ENCODE results near the gene STARD5. TPM values are rescaled to one million over a fixed set of nuclear protein-coding genes. Genes with fewer than 3 reads are reported as not detected.
A peak's percentile ranks its signal among the peaks of the same experiment; 100 is the strongest.
"Not testable (repeated sequence)": the region's sequence is repeated elsewhere in the genome, so short reads cannot be mapped to it uniquely, and the experiment has no call there.

The STARD5 gene
- polyA plus RNA-seq, 4 donors = 7.8 to 56.0 (median 16.8) TPM

DNA sequence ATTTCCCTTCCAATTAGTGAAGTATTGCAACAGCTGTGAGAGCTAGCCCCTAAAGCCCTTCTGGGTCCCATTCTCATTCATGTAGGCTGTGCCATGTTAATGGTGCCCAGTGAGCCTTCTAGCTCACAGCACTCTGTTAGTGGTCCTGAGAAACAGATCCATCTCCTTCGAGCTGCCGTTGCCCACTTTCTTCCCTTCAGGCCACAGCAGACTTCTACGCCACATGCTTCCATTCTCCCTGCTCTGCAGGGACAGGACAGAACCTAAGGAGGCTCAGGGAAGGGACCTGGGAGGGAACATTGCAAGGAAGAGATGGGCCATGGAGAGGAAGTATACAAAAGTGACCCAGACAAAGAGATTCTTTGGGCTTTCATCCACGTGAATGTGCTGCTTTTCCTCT, 11.7 kb upstream of the STARD5 start:
- no peaks in the 10 kb centered on the region for H3K9me3 ChIP-seq (ENCODE audit: control insufficient read depth in 2 of 2, insufficient read depth in 1 of 2, low read depth in 1 of 2, low read length in 1 of 2)
- no peak for DNase-seq
- H3K4me1 ChIP-seq (ENCODE audit: control insufficient read depth in 3 of 3, insufficient read depth in 2 of 3, low read depth in 1 of 3, low read length in 2 of 3) = peaks cover 0 to 32% (median 0%) of the 10 kb centered on the region in 3 donors
- 92 to 95% (median 95%) methylated on average over 4 of the region's 4 CpGs for WGBS, 3 donors
- H3K27me3 ChIP-seq (ENCODE audit: control insufficient read depth in 3 of 3, insufficient read depth in 3 of 3, low read length in 3 of 3) = no peaks in the 10 kb centered on the region
- no peak overlapping the region for H3K4me3 ChIP-seq (ENCODE audit: low read depth in 1 of 3, low read length in 3 of 3)
- H3K36me3 ChIP-seq (ENCODE audit: control insufficient read depth in 3 of 3, insufficient read depth in 2 of 3, low read depth in 1 of 3, low read length in 3 of 3) = no peaks in the 10 kb centered on the region
- H3K27ac ChIP-seq (ENCODE audit: low read depth in 1 of 3, low read length in 2 of 3) = peak overlapping the region in 1 of 3 donors; percentile 61
- no peak for FAIRE-seq

DNA sequence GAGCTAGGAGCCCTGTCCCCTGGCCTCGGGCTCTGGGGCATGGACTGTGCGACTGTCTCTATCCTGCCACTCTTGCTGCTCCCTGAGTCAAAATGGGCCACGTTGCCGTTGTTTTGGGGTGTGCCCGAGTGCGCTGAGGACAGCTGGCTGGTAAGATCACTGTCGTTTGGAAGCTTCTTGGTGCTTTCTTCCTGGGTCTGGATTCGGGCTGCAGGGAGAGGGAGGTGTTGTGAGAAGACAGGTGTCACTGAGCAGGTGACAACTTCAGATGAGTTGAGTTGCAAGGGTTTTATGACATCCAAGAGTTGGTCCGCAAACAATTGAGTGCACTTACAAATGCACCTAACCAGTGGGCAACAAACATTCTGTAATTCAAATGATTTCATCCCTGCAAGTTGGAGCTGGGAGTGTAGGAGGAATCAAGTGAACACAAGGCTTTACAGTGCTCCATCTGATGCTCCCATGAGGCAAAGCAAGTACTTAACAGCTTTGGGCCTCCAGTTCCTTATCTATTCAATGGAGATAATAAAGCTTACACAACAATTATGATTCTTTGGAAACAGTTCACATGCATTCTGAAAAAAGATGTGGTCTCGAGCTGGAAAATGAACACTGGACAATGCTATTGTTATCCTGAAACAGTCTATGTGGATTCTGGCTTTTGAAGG, 11.0 kb upstream of the STARD5 start:
- Histone ChIP-seq H3K36me3 (ENCODE audit: control insufficient read depth in 3 of 3, insufficient read depth in 2 of 3, low read depth in 1 of 3, low read length in 3 of 3) (no peaks in the 10 kb centered on the region), H3K27ac (ENCODE audit: low read depth in 1 of 3, low read length in 2 of 3) (peak overlapping the region in 1 of 3 donors; percentile 61), H3K4me1 (ENCODE audit: control insufficient read depth in 3 of 3, insufficient read depth in 2 of 3, low read depth in 1 of 3, low read length in 2 of 3) (peaks cover 0 to 33% (median 0%) of the 10 kb centered on the region in 3 donors), H3K9me3 (ENCODE audit: control insufficient read depth in 2 of 2, insufficient read depth in 1 of 2, low read depth in 1 of 2, low read length in 1 of 2) (no peaks in the 10 kb centered on the region), H3K27me3 (ENCODE audit: control insufficient read depth in 3 of 3, insufficient read depth in 3 of 3, low read length in 3 of 3) (no peaks in the 10 kb centered on the region), H3K4me3 (ENCODE audit: low read depth in 1 of 3, low read length in 3 of 3) (no peak overlapping the region)
- FAIRE-seq (no peak), DNase-seq (peak; percentile 37 to 79)
- 20 to 71% (median 47%) methylated on average over 10 of the region's 10 CpGs for WGBS, 3 donors

DNA sequence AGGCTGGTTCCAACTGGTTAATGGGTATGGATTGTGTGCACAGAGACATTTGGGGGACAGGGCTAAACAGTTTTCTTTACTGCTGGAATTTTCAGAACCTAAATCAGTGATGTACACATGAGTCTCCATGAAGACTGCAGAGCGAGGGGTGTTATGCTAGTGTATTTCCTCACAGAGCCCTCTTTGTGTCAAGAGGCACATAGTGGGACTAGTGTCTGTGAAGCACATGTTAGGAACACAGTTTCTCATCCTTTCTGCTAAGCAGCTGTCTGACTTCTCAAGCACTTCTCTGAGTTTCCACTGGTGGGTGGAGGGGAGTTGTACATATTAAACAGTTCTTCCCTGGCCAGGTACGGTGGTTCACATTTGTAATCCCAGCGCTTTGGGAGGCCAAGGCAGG, 9.4 kb upstream of the STARD5 start:
- FAIRE-seq (no peak), DNase-seq (no peak)
- H3K27ac ChIP-seq (ENCODE audit: low read depth in 1 of 3, low read length in 2 of 3) = no peak overlapping the region
- no peaks in the 10 kb centered on the region for H3K36me3 ChIP-seq (ENCODE audit: control insufficient read depth in 3 of 3, insufficient read depth in 2 of 3, low read depth in 1 of 3, low read length in 3 of 3)
- WGBS, 3 donors = 94 to 96% (median 96%) methylated on average over 3 of the region's 3 CpGs
- H3K4me1 ChIP-seq (ENCODE audit: control insufficient read depth in 3 of 3, insufficient read depth in 2 of 3, low read depth in 1 of 3, low read length in 2 of 3) = peaks cover 0 to 33% (median 0%) of the 10 kb centered on the region in 3 donors
- H3K4me3 ChIP-seq (ENCODE audit: low read depth in 1 of 3, low read length in 3 of 3) = no peak overlapping the region
- H3K9me3 ChIP-seq (ENCODE audit: control insufficient read depth in 2 of 2, insufficient read depth in 1 of 2, low read depth in 1 of 2, low read length in 1 of 2) = no peaks in the 10 kb centered on the region
- H3K27me3 ChIP-seq (ENCODE audit: control insufficient read depth in 3 of 3, insufficient read depth in 3 of 3, low read length in 3 of 3) = no peaks in the 10 kb centered on the region

DNA sequence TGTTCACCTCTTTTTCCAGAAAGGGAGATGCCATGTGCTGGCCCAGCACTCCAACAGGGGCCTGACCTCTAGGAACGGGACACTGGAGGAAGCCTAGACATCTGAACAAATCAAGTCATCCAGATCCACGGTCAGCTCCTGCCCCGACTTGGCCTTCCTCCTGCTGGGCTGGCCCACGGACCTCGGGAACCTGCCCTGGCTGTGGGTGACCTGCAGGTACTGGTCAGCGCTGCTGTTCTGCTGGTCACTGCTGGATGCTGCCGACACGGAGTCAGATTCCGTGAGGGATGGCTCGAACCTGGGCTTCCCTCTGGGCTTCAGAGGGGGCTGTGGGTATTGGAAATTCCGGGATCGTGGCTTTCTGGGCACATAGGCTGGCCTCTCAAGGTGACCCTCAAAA, 8.4 kb upstream of the STARD5 start:
- Histone ChIP-seq H3K27ac (ENCODE audit: low read depth in 1 of 3, low read length in 2 of 3) (no peak overlapping the region), H3K4me3 (ENCODE audit: low read depth in 1 of 3, low read length in 3 of 3) (no peak overlapping the region), H3K36me3 (ENCODE audit: control insufficient read depth in 3 of 3, insufficient read depth in 2 of 3, low read depth in 1 of 3, low read length in 3 of 3) (no peaks in the 10 kb centered on the region), H3K27me3 (ENCODE audit: control insufficient read depth in 3 of 3, insufficient read depth in 3 of 3, low read length in 3 of 3) (no peaks in the 10 kb centered on the region), H3K9me3 (ENCODE audit: control insufficient read depth in 2 of 2, insufficient read depth in 1 of 2, low read depth in 1 of 2, low read length in 1 of 2) (no peaks in the 10 kb centered on the region), H3K4me1 (ENCODE audit: control insufficient read depth in 3 of 3, insufficient read depth in 2 of 3, low read depth in 1 of 3, low read length in 2 of 3) (peaks cover 0 to 33% (median 0%) of the 10 kb centered on the region in 3 donors)
- 96 to 97% (median 96%) methylated on average over 12 of the region's 12 CpGs for WGBS, 3 donors
- FAIRE-seq (no peak), DNase-seq (no peak)

DNA sequence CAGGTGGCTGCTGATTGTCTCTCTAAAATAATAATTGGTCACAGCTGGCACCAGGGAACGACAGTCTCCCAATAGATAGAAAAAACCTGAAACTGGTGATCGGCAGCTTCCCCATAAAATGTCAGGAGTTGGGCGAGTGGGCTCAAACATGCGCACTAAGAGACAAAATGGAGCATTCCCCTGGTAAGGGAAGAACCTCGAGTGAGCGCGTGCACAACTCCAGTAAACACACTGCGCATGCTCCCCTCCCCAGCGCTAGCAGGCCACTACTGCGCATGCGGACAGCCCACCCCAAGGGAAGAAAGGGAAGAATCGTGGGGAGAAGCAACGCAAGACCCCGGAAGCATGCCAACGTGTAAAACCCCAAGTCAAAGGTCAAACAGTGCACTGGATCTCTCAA, 7.7 kb upstream of the STARD5 start:
- Histone ChIP-seq H3K4me3 (ENCODE audit: low read depth in 1 of 3, low read length in 3 of 3) (no peak overlapping the region), H3K27me3 (ENCODE audit: control insufficient read depth in 3 of 3, insufficient read depth in 3 of 3, low read length in 3 of 3) (no peaks in the 10 kb centered on the region), H3K4me1 (ENCODE audit: control insufficient read depth in 3 of 3, insufficient read depth in 2 of 3, low read depth in 1 of 3, low read length in 2 of 3) (peaks cover 0 to 35% (median 0%) of the 10 kb centered on the region in 3 donors), H3K36me3 (ENCODE audit: control insufficient read depth in 3 of 3, insufficient read depth in 2 of 3, low read depth in 1 of 3, low read length in 3 of 3) (no peaks in the 10 kb centered on the region), H3K27ac (ENCODE audit: low read depth in 1 of 3, low read length in 2 of 3) (peak overlapping the region in 1 of 3 donors; percentile 53), H3K9me3 (ENCODE audit: control insufficient read depth in 2 of 2, insufficient read depth in 1 of 2, low read depth in 1 of 2, low read length in 1 of 2) (no peaks in the 10 kb centered on the region)
- DNase-seq = no peak
- no peak for FAIRE-seq
- 74 to 88% (median 83%) methylated on average over 15 of the region's 15 CpGs for WGBS, 3 donors

DNA sequence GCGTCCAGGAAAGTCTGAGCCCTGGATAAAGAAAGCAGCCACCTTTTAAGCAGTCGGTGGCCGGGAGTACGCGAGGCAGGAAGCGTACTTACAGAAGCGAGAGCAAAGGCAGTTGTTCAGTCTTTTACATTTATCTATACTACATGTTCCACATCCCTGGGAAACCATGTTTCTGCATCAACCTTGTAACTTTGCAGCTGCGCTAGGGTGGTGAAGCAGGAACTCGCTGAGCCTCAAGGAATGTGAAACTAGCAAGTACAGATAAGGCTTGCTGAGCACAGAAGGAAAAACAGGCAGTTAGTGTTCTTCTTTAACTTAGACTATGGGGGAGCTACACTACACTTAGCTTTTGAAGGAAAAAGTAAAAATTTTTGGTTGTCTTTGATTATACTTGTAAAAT, 7.2 kb upstream of the STARD5 start:
- WGBS, 3 donors = 19 to 57% (median 33%) methylated on average over 9 of the region's 9 CpGs
- Histone ChIP-seq H3K27ac (ENCODE audit: low read depth in 1 of 3, low read length in 2 of 3) (peak overlapping the region in 1 of 3 donors; percentile 53), H3K4me1 (ENCODE audit: control insufficient read depth in 3 of 3, insufficient read depth in 2 of 3, low read depth in 1 of 3, low read length in 2 of 3) (peaks cover 0 to 35% (median 0%) of the 10 kb centered on the region in 3 donors)
- not testable (repeated sequence) for H3K36me3 ChIP-seq (ENCODE audit: control insufficient read depth in 3 of 3, insufficient read depth in 2 of 3, low read depth in 1 of 3, low read length in 3 of 3); H3K4me3 ChIP-seq (ENCODE audit: low read depth in 1 of 3, low read length in 3 of 3); FAIRE-seq; H3K9me3 ChIP-seq (ENCODE audit: control insufficient read depth in 2 of 2, insufficient read depth in 1 of 2, low read depth in 1 of 2, low read length in 1 of 2); H3K27me3 ChIP-seq (ENCODE audit: control insufficient read depth in 3 of 3, insufficient read depth in 3 of 3, low read length in 3 of 3)
- peak; percentile 33 to 54 for DNase-seq

DNA sequence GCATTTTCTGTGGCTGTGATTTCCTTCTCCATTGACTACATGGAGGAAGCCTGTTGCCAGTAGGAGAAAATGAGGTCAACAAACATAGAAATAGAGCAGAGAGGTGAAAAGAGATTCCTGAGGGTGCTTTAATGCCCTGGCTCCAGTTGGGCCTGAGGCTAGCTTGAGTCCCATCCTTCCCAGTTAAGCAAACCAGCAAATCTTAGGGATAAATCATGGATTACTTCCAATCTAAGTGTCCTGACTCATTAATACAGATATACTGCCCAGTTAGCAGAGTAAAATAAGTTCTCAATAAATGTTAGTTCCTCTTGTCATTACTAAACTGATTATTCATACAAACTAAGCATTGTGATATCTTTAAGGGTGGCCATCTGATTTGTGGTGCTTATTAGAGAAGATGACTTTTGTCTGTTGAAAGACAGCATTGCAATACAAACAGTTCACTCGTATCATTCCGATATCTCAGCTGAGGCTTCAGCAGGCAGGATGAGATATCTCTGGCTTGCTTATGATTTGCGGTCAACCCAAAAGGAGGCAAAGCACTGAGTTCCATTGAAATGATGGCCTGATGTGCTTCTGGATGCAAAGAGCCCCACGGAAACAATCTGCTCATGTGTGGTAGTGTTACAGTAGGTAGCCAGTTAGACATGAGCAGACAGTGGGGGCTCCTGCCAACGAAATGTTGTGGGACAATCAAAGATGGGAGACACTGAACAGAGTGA, 6.6 kb upstream of the STARD5 start:
- DNase-seq (no peak), FAIRE-seq (no peak)
- Histone ChIP-seq H3K4me1 (ENCODE audit: control insufficient read depth in 3 of 3, insufficient read depth in 2 of 3, low read depth in 1 of 3, low read length in 2 of 3) (peaks cover 0 to 33% (median 0%) of the 10 kb centered on the region in 3 donors), H3K4me3 (ENCODE audit: low read depth in 1 of 3, low read length in 3 of 3) (no peak overlapping the region), H3K27ac (ENCODE audit: low read depth in 1 of 3, low read length in 2 of 3) (peak overlapping the region in 1 of 3 donors; percentile 53), H3K27me3 (ENCODE audit: control insufficient read depth in 3 of 3, insufficient read depth in 3 of 3, low read length in 3 of 3) (no peaks in the 10 kb centered on the region), H3K9me3 (ENCODE audit: control insufficient read depth in 2 of 2, insufficient read depth in 1 of 2, low read depth in 1 of 2, low read length in 1 of 2) (no peaks in the 10 kb centered on the region), H3K36me3 (ENCODE audit: control insufficient read depth in 3 of 3, insufficient read depth in 2 of 3, low read depth in 1 of 3, low read length in 3 of 3) (no peaks in the 10 kb centered on the region)
- 76 to 86% (median 82%) methylated on average over 5 of the region's 5 CpGs for WGBS, 3 donors

DNA sequence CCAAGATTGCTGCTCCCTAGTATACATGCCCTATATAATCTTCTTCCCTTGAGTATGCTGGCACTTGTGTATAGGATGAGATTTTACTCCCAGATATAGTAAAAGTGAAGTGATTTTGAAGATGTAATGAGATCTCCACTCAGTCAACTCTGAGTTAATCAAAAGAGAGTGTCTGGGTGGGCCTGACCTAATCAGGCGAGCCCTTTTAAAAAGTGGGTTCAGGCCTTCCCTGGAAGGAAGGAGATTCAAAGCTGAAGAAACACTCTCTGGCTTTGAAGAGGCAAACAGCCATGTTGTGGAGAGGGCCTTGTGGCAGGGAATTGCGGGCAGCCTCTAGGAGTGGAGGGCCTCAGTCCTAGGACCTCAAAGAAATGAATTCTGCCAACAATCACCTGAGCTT, 5.5 kb upstream of the STARD5 start:
- no peaks in the 10 kb centered on the region for H3K36me3 ChIP-seq (ENCODE audit: control insufficient read depth in 3 of 3, insufficient read depth in 2 of 3, low read depth in 1 of 3, low read length in 3 of 3)
- H3K27ac ChIP-seq (ENCODE audit: low read depth in 1 of 3, low read length in 2 of 3) = no peak overlapping the region
- no peak for FAIRE-seq
- 95 to 98% (median 96%) methylated on average over 2 of the region's 2 CpGs for WGBS, 3 donors
- H3K4me1 ChIP-seq (ENCODE audit: control insufficient read depth in 3 of 3, insufficient read depth in 2 of 3, low read depth in 1 of 3, low read length in 2 of 3) = peaks cover 0 to 23% (median 0%) of the 10 kb centered on the region in 3 donors
- H3K27me3 ChIP-seq (ENCODE audit: control insufficient read depth in 3 of 3, insufficient read depth in 3 of 3, low read length in 3 of 3) = no peaks in the 10 kb centered on the region
- no peak overlapping the region for H3K4me3 ChIP-seq (ENCODE audit: low read depth in 1 of 3, low read length in 3 of 3)
- H3K9me3 ChIP-seq (ENCODE audit: control insufficient read depth in 2 of 2, insufficient read depth in 1 of 2, low read depth in 1 of 2, low read length in 1 of 2) = no peaks in the 10 kb centered on the region
- no peak for DNase-seq
